K562 treated with DMSO at 1 percent for 12 hours (cell line): ENCODE data around the gene HMGXB3. TPM values are rescaled to one million over a fixed set of nuclear protein-coding genes. Genes with fewer than 3 reads are reported as not detected.

Source experiments
- total RNA-seq: library from RNA; unstranded; fragments of 300-600 nt; gene quantifications from 2 replicates; pipeline ENCODE4 v1.2.3, GENCODE V29; 2022; ENCODE audit not compliant: insufficient read depth

HMGXB3 gene, protein sequence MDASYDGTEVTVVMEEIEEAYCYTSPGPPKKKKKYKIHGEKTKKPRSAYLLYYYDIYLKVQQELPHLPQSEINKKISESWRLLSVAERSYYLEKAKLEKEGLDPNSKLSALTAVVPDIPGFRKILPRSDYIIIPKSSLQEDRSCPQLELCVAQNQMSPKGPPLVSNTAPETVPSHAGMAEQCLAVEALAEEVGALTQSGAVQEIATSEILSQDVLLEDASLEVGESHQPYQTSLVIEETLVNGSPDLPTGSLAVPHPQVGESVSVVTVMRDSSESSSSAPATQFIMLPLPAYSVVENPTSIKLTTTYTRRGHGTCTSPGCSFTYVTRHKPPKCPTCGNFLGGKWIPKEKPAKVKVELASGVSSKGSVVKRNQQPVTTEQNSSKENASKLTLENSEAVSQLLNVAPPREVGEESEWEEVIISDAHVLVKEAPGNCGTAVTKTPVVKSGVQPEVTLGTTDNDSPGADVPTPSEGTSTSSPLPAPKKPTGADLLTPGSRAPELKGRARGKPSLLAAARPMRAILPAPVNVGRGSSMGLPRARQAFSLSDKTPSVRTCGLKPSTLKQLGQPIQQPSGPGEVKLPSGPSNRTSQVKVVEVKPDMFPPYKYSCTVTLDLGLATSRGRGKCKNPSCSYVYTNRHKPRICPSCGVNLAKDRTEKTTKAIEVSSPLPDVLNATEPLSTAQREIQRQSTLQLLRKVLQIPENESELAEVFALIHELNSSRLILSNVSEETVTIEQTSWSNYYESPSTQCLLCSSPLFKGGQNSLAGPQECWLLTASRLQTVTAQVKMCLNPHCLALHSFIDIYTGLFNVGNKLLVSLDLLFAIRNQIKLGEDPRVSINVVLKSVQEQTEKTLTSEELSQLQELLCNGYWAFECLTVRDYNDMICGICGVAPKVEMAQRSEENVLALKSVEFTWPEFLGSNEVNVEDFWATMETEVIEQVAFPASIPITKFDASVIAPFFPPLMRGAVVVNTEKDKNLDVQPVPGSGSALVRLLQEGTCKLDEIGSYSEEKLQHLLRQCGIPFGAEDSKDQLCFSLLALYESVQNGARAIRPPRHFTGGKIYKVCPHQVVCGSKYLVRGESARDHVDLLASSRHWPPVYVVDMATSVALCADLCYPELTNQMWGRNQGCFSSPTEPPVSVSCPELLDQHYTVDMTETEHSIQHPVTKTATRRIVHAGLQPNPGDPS (N-terminal part only)
- total RNA-seq: 21.3 and 44.9 TPM in 2 replicates

DNA sequence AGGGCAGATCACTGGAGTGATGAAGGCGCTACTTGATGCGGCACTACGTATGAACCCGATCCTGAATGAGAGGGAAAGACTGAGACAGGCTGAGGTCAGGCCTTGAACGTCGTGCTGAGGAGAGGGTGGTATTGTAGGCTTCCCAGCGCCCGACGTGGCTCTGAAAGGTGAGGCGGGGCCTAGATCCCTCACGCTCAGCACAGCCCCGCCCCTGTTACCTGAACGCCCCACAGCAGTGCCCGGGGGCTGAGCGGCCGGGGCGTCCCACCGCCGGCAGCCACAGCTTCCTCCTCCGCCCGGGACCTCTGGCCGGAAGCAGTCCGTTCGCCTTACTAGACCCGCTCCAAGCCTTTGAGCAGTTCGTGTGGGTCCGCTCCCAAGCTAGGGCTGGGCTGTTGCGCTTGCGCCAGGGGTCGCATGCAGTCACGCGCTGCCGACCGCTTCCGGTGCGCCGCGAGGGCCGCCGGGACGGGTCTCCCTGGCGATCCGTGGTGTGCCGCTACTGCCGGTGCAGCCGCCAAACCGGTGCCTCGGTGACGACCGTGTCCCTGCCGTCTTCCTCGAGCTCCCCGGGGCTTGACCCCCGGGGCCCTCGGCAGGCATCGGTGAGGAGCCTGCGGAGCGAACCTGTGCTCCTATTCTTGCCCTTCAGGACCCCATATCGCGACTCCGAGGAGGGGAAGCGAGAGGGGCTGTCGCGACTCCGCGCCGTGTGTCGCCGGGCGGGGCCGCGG, at the start of gene HMGXB3, which contains the start of gene TIGD6:
HMGXB3 (plus strand) TSS at position 484 of the 734 bp plus-strand sequence. CDS start 4,114 bp downstream, outside the sequence.
TIGD6 (minus strand) TSS at position 399 of the 734 bp plus-strand sequence. CDS start 4,306 bp downstream, outside the sequence.

DNA sequence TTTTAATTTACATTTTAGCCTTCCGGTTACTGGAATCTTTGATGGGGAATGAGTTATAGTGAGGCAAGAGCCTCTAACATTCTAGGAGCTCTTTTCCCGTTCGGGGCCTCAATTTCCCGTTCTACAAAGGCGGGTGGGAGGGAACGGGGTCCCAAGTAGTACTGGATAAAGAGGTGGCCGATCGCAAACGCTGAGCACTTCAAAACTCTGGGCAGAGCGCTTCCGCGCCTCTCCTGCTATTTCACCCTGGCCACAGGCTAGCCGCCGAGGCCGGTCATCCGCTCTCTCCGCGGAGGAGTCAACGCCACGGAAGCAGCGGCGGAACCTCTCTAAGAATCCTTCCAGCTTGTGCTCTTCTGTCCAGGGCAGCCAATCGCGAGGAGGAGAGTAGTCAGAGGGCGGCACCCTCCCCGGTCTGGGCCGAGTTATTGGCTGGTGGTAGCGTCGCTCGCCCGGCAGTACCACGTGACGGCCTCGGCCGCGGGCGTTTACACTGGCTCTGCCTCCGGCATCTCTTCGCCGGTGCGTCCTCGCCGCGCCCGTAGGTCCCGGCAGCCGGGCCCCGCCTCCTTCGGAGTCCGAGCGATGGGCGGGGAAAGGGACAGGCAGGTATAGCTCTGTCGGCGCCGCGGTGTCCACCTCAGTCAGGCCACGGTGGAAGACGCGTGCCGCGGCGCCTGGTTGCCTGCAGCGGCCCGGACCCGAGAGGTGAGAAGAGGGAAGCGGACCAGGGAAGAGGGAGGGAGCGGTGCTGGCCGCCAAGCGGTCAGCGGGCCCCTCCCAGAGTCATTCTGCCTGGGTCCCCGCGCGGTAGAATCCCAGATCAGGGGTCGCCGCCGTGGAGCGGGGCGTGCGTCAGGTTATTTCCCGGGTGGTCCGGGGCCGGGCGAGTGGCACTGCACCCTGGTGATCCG, 40.0 kb upstream of the HMGXB3 start, which contains the start of gene SLC26A2:
SLC26A2 (plus strand) TSS at position 487 of the 914 bp plus-strand sequence. CDS start 16,895 bp downstream, outside the sequence.

DNA sequence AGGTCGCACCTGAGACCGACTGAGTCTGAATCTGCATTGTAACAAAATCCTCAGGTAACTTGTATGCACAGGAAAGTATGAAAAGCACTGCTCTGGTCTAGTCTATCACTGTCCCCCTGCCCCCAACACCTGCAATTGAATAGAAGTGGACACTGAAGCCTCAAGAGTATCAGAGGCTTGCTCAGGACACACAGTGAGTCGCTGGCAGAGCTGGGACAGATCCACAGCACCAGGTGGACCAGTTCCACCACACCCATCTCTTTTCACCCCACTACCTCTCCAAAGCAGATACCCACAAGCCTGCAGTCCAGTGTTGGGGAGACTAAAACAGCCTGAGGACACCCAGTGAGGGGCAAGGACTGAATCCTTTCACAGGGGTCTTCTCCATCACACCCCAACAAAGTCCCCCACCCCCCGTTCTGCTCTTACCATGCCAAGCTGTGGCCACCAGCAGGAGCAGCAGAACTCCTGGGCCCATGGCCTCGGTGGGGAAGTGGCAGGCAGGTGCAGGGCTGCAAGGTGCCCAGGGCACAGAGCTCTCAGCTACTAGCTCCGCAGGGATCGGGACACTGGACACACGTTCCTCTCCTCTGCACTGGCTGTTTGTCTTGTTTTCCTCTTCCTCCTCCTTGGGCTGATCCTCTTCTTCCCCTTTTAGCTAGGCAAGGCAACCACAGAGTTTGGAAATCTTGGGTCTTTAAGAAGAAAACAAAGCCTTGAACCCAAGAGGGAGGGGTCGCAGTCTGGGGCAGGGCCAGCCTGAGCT, 85.6 kb downstream of the HMGXB3 start, which contains the start of gene CSF1R:
CSF1R (minus strand) TSS at position 605 of the 766 bp plus-strand sequence; CDS start at position 478, 127 bp downstream.

Other genes starting within 250 kb of the HMGXB3 start
- gene PDE6A, start 55.9 kb upstream of the HMGXB3 start, total RNA-seq: not detected in 2 replicates
- gene SLC26A2, start 40.0 kb upstream of the HMGXB3 start, total RNA-seq: 1.6 and 7.9 TPM in 2 replicates
- 2.7 and 5.8 TPM in 2 replicates for gene TIGD6, start 85 bp upstream of the HMGXB3 start, total RNA-seq
- gene CSF1R, start 85.8 kb downstream of the HMGXB3 start, total RNA-seq: not detected in 2 replicates
- gene PDGFRB, start 155.1 kb downstream of the HMGXB3 start, total RNA-seq: not detected in 2 replicates
- not detected in 2 replicates for gene CDX1, start 166.0 kb downstream of the HMGXB3 start, total RNA-seq
- not detected in 2 replicates for gene SLC6A7, start 189.3 kb downstream of the HMGXB3 start, total RNA-seq